WTC11 (cell line): Measurements from ENCODE around the gene NEIL3. TPM values are rescaled to one million over a fixed set of nuclear protein-coding genes. Genes with fewer than 3 reads are reported as not detected.

Source experiments
- ATAC-seq: fragments of 200-7000 bp; cut with Tn5 transposase; 2 replicates; pipeline ENCODE4 v1.10.0; 2021; ENCODE audit warnings: mild to moderate bottlenecking, moderate library complexity
- CTCF ChIA-PET: fragments of 300-600 bp; sonication (Branson Sonifier 250); formaldehyde crosslinking; loops from one replicate; lab custom pipeline; 2021; ENCODE audit warnings: antibody characterized with exemption; lab: Charles Lee
- POLR2A ChIA-PET: fragments of 350-600 bp; sonication (Branson Sonifier 250); formaldehyde crosslinking; loops from one replicate; lab custom pipeline; 2021; ENCODE audit warnings: antibody characterized with exemption; lab: Charles Lee
- DNase-seq: peaks from one replicate; pipeline ENCODE4 v3.0.0; 2021; ENCODE audit warnings: low spot score
- H3K27ac Mint-ChIP-seq: 2 replicates; pipeline ENCODE4 v1.8.0; 2021; ENCODE audit warnings: mixed read lengths
- H3K27me3 Mint-ChIP-seq: 2 replicates; pipeline ENCODE4 v1.8.0; 2021; ENCODE audit warnings: low read depth, mild to moderate bottlenecking, moderate library complexity, mixed read lengths
- H3K36me3 Mint-ChIP-seq: 2 replicates; pipeline ENCODE4 v1.8.0; 2021; ENCODE audit warnings: mixed read lengths
- H3K4me1 Mint-ChIP-seq: 2 replicates; pipeline ENCODE4 v1.8.0; 2022; ENCODE audit warnings: mixed read lengths
- H3K4me3 Mint-ChIP-seq: 2 replicates; pipeline ENCODE4 v1.8.0; 2021; ENCODE audit warnings: mild to moderate bottlenecking, moderate library complexity, mixed read lengths
- H3K9me3 Mint-ChIP-seq: 2 replicates; pipeline ENCODE4 v1.8.0; 2021; ENCODE audit warnings: mixed read lengths
- CREB1 ChIP-seq: sonication (generic); formaldehyde crosslinking; IDR thresholded peaks from 2 replicates; pipeline ENCODE4 v1.8.0; 2023; ENCODE audit warnings: mild to moderate bottlenecking, missing genetic modification reagents
- FOXJ3 ChIP-seq: sonication (generic); formaldehyde crosslinking; IDR thresholded peaks from 2 replicates; pipeline ENCODE4 v1.9.0; 2021; ENCODE audit warnings: missing genetic modification reagents, mild to moderate bottlenecking, borderline replicate concordance
- GRHL2 ChIP-seq: fragments of 250-450 bp; sonication (Bioruptor Pico); IDR thresholded peaks from 2 replicates; pipeline ENCODE4 v1.8.0; 2022; ENCODE audit warnings: mild to moderate bottlenecking, moderate library complexity; ENCODE audit not compliant: insufficient replicate concordance, severe bottlenecking
- KAT7 ChIP-seq: sonication (generic); formaldehyde crosslinking; IDR thresholded peaks from 2 replicates; pipeline ENCODE4 v1.8.1; 2023; ENCODE audit warnings: missing genetic modification reagents, mild to moderate bottlenecking, borderline replicate concordance
- MXD4 ChIP-seq: fragments of 250-450 bp; sonication (Bioruptor Pico); IDR thresholded peaks from 2 replicates; pipeline ENCODE4 v1.8.0; 2021; ENCODE audit warnings: mild to moderate bottlenecking, moderate library complexity, borderline replicate concordance
- NR1H2 ChIP-seq: sonication (generic); formaldehyde crosslinking; IDR thresholded peaks from 2 replicates; pipeline ENCODE4 v1.9.0; 2021; ENCODE audit warnings: mild to moderate bottlenecking, moderate library complexity, missing genetic modification reagents
- TCF7 ChIP-seq: sonication (generic); formaldehyde crosslinking; IDR thresholded peaks from 2 replicates; pipeline ENCODE4 v1.8.0; 2022; ENCODE audit warnings: mild to moderate bottlenecking, low read depth, missing genetic modification reagents, moderate library complexity
- TEAD1 ChIP-seq: sonication (generic); formaldehyde crosslinking; IDR thresholded peaks from 2 replicates; pipeline ENCODE4 v1.8.0; 2022; ENCODE audit warnings: mild to moderate bottlenecking, missing genetic modification reagents
- TEAD4 ChIP-seq: sonication (generic); formaldehyde crosslinking; IDR thresholded peaks from 2 replicates; pipeline ENCODE4 v1.8.0; 2022; ENCODE audit warnings: mild to moderate bottlenecking, missing genetic modification reagents
- ZNF232 ChIP-seq: sonication (generic); formaldehyde crosslinking; IDR thresholded peaks from 2 replicates; pipeline ENCODE4 v1.8.0; 2022; ENCODE audit warnings: mild to moderate bottlenecking, missing genetic modification reagents
- ZNF423 ChIP-seq: fragments of 250-450 bp; sonication (Bioruptor Pico); IDR thresholded peaks from 2 replicates; pipeline ENCODE4 v2.1.2; 2022; ENCODE audit warnings: mild to moderate bottlenecking, moderate library complexity
- total RNA-seq: library from RNA; stranded (reverse); gene quantifications from 3 replicates; pipeline ENCODE4 v1.2.3, GENCODE V29; 2021
- TF ChIP-seq, protein P1 (sequence below): sonication (generic); formaldehyde crosslinking; IDR thresholded peaks from 2 replicates; pipeline ENCODE4 v1.8.0; 2022; ENCODE audit warnings: missing genetic modification reagents
- TF ChIP-seq, protein P2 (sequence below): sonication (generic); formaldehyde crosslinking; IDR thresholded peaks from 2 replicates; pipeline ENCODE4 v1.8.0; 2022; ENCODE audit warnings: mild to moderate bottlenecking, missing genetic modification reagents
- TF ChIP-seq, protein P3 (sequence below): sonication (generic); formaldehyde crosslinking; IDR thresholded peaks from 2 replicates; pipeline ENCODE4 v1.8.1; 2023; ENCODE audit warnings: mild to moderate bottlenecking, moderate library complexity, missing genetic modification reagents
- TF ChIP-seq, protein P4 (sequence below): sonication (generic); formaldehyde crosslinking; IDR thresholded peaks from 2 replicates; pipeline ENCODE4 v1.8.0; 2023; ENCODE audit warnings: mild to moderate bottlenecking, missing genetic modification reagents
- TF ChIP-seq, protein P5 (sequence below): sonication (generic); formaldehyde crosslinking; IDR thresholded peaks from 2 replicates; pipeline ENCODE4 v1.8.1; 2022; ENCODE audit warnings: low read depth, mild to moderate bottlenecking, moderate library complexity, missing genetic modification reagents, borderline replicate concordance
- TF ChIP-seq, protein P6 (sequence below): fragments of 250-450 bp; sonication (Bioruptor Pico); IDR thresholded peaks from 2 replicates; pipeline ENCODE4 v2.1.2; 2022; ENCODE audit warnings: mild to moderate bottlenecking, moderate library complexity
- TF ChIP-seq, protein P7 (sequence below): sonication (generic); formaldehyde crosslinking; IDR thresholded peaks from 2 replicates; pipeline ENCODE4 v1.8.1; 2023; ENCODE audit warnings: mild to moderate bottlenecking, missing genetic modification reagents, moderate library complexity

Gene NEIL3
- total RNA-seq, 1 experiment from 2014 or later, result 9.9 TPM

DNA sequence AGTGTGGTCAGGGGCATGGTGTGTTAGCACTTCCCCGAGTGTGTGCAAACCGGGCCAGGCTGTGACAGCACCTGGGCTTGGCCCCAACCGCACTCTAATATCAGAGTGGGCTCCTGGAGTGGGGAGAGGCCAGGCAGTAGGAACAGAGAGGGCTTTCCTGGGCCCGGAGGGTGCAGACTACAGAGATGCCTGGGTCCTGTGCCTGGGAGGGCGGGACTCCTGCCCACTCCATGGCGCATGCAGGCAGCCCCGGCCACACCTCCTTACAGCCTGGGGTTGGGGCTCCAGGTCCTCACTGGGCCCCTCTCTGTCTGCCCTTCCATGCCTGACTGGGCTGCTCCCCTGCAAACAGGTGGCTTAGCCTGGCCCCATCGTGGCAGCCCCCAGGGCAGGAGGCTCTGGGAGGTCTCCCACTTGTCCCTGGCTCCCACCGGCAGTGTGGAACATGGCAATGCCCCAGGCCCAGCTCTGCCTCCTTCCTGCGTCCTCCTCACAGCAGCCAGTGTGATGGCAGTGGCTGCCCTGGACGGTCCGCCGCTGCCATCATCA, 72.2 kb downstream of the NEIL3 start (continued):
- TF ChIP-seq, protein P1, sequence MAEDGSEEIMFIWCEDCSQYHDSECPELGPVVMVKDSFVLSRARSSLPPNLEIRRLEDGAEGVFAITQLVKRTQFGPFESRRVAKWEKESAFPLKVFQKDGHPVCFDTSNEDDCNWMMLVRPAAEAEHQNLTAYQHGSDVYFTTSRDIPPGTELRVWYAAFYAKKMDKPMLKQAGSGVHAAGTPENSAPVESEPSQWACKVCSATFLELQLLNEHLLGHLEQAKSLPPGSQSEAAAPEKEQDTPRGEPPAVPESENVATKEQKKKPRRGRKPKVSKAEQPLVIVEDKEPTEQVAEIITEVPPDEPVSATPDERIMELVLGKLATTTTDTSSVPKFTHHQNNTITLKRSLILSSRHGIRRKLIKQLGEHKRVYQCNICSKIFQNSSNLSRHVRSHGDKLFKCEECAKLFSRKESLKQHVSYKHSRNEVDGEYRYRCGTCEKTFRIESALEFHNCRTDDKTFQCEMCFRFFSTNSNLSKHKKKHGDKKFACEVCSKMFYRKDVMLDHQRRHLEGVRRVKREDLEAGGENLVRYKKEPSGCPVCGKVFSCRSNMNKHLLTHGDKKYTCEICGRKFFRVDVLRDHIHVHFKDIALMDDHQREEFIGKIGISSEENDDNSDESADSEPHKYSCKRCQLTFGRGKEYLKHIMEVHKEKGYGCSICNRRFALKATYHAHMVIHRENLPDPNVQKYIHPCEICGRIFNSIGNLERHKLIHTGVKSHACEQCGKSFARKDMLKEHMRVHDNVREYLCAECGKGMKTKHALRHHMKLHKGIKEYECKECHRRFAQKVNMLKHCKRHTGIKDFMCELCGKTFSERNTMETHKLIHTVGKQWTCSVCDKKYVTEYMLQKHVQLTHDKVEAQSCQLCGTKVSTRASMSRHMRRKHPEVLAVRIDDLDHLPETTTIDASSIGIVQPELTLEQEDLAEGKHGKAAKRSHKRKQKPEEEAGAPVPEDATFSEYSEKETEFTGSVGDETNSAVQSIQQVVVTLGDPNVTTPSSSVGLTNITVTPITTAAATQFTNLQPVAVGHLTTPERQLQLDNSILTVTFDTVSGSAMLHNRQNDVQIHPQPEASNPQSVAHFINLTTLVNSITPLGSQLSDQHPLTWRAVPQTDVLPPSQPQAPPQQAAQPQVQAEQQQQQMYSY (CRISPR knock-in tag), result no peak
- TF ChIP-seq FOXJ3 (no peak), MXD4 (no peak), CREB1 (CRISPR knock-in tag) (no peak), NR1H2 (CRISPR knock-in tag) (no peak), TEAD4 (CRISPR knock-in tag) (no peak), GRHL2 (CRISPR knock-in tag) (no peak)
- TF ChIP-seq, protein P2, sequence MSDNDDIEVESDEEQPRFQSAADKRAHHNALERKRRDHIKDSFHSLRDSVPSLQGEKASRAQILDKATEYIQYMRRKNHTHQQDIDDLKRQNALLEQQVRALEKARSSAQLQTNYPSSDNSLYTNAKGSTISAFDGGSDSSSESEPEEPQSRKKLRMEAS (CRISPR knock-in tag), result no peak

DNA sequence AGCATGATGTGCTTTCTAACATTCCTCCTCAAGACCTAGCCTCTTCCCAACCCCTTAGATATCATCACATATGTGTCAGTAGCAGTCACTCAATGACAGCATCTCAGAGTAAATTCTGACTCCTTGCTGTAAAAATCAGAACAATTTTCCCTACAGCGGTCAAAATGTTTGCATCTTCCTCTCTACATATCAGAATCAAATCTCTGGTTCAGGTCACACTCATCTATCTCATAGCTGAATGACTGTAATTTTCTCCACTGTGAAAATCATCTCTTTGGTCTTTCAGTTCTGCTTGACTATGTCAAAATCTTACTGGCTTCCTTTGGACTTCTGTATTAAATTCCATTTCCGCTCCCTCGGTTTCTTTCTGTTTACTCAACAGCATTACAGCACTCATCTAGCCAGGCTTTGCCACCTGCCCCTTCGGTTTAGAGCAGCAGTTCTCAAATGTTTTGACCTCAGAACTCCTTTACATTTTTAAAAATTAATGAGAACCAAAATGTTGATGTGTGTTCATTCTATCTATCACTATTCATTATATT, 75.3 kb downstream of the NEIL3 start:
- H3K27me3 Mint-ChIP-seq, result no peaks in the 10 kb centered on the region
- ATAC-seq, result no peak
- H3K4me1 Mint-ChIP-seq, result no peaks in the 10 kb centered on the region
- peaks cover 4% of the 10 kb centered on the region for H3K9me3 Mint-ChIP-seq
- ChIA-PET CTCF (no interaction called here), POLR2A (no interaction called here)
- no peak overlapping the region for H3K4me3 Mint-ChIP-seq
- DNase-seq, result no peak
- no peak overlapping the region for H3K27ac Mint-ChIP-seq
- peaks cover 5% of the 10 kb centered on the region for H3K36me3 Mint-ChIP-seq
- TF ChIP-seq, protein P3, sequence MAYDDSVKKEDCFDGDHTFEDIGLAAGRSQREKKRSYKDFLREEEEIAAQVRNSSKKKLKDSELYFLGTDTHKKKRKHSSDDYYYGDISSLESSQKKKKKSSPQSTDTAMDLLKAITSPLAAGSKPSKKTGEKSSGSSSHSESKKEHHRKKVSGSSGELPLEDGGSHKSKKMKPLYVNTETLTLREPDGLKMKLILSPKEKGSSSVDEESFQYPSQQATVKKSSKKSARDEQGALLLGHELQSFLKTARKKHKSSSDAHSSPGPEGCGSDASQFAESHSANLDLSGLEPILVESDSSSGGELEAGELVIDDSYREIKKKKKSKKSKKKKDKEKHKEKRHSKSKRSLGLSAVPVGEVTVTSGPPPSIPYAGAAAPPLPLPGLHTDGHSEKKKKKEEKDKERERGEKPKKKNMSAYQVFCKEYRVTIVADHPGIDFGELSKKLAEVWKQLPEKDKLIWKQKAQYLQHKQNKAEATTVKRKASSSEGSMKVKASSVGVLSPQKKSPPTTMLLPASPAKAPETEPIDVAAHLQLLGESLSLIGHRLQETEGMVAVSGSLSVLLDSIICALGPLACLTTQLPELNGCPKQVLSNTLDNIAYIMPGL (CRISPR knock-in tag), result no peak
- no peak for TF ChIP-seq TEAD1 (CRISPR knock-in tag)
- no peak for TF ChIP-seq ZNF232
- TF ChIP-seq, protein P4, sequence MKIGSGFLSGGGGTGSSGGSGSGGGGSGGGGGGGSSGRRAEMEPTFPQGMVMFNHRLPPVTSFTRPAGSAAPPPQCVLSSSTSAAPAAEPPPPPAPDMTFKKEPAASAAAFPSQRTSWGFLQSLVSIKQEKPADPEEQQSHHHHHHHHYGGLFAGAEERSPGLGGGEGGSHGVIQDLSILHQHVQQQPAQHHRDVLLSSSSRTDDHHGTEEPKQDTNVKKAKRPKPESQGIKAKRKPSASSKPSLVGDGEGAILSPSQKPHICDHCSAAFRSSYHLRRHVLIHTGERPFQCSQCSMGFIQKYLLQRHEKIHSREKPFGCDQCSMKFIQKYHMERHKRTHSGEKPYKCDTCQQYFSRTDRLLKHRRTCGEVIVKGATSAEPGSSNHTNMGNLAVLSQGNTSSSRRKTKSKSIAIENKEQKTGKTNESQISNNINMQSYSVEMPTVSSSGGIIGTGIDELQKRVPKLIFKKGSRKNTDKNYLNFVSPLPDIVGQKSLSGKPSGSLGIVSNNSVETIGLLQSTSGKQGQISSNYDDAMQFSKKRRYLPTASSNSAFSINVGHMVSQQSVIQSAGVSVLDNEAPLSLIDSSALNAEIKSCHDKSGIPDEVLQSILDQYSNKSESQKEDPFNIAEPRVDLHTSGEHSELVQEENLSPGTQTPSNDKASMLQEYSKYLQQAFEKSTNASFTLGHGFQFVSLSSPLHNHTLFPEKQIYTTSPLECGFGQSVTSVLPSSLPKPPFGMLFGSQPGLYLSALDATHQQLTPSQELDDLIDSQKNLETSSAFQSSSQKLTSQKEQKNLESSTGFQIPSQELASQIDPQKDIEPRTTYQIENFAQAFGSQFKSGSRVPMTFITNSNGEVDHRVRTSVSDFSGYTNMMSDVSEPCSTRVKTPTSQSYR, result no peak
- TF ChIP-seq, protein P1 (CRISPR knock-in tag), result no peak
- TF ChIP-seq ZNF423, result no peak
- TF ChIP-seq, protein P5, sequence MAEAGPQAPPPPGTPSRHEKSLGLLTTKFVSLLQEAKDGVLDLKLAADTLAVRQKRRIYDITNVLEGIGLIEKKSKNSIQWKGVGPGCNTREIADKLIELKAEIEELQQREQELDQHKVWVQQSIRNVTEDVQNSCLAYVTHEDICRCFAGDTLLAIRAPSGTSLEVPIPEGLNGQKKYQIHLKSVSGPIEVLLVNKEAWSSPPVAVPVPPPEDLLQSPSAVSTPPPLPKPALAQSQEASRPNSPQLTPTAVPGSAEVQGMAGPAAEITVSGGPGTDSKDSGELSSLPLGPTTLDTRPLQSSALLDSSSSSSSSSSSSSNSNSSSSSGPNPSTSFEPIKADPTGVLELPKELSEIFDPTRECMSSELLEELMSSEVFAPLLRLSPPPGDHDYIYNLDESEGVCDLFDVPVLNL (CRISPR knock-in tag), result no peak
- no peak for TF ChIP-seq KAT7 (CRISPR knock-in tag)
- no peak for TF ChIP-seq TCF7 (CRISPR knock-in tag)
- TF ChIP-seq, protein P6, sequence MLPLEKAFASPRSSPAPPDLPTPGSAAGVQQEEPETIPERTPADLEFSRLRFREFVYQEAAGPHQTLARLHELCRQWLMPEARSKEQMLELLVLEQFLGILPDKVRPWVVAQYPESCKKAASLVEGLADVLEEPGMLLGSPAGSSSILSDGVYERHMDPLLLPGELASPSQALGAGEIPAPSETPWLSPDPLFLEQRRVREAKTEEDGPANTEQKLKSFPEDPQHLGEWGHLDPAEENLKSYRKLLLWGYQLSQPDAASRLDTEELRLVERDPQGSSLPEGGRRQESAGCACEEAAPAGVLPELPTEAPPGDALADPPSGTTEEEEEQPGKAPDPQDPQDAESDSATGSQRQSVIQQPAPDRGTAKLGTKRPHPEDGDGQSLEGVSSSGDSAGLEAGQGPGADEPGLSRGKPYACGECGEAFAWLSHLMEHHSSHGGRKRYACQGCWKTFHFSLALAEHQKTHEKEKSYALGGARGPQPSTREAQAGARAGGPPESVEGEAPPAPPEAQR (CRISPR knock-in tag), result no peak
- TF ChIP-seq, protein P7, sequence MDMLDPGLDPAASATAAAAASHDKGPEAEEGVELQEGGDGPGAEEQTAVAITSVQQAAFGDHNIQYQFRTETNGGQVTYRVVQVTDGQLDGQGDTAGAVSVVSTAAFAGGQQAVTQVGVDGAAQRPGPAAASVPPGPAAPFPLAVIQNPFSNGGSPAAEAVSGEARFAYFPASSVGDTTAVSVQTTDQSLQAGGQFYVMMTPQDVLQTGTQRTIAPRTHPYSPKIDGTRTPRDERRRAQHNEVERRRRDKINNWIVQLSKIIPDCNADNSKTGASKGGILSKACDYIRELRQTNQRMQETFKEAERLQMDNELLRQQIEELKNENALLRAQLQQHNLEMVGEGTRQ (CRISPR knock-in tag), result no peak
- no peak for TF ChIP-seq MXD4
